Measurements from ENCODE around the gene CIITA.

- TF ChIP-seq POLR2AphosphoS5 (IDR thresholded peaks at IDR 0.05) (no peak), CTCF (IDR thresholded peaks at IDR 0.05) (no peak), POLR2A (IDR thresholded peaks at IDR 0.05) (no peak)
Measured at GRCh38 chr16:10926094-10926493, 49.1 kb downstream of the CIITA start.
